GM13976 (cell line): ENCODE measurements around the gene KCNMA1.

Experiments
- DNase-seq: peaks from one replicate; pipeline ENCODE4 v3.0.0; 2012; ENCODE audit warnings: low spot score
- in situ Hi-C: fragments of 300-500 bp; cut with MboI; formaldehyde crosslinking; loops from one replicate; pipeline ENCODE4 v1.12.0; 2022; ENCODE audit warnings: low sequenced_read_pairs, mixed read lengths, inconsistent platforms; ENCODE audit not compliant: unreplicated experiment
- TF ChIP-seq, protein P1 (sequence below): IDR thresholded peaks from 2 replicates; pipeline ENCODE4 v1.5.1; 2012; ENCODE audit warnings: borderline replicate concordance, mild to moderate bottlenecking; ENCODE audit not compliant: insufficient read depth; ENCODE audit errors: extremely low read depth, missing control alignments, control extremely low read depth

The KCNMA1 gene

DNA sequence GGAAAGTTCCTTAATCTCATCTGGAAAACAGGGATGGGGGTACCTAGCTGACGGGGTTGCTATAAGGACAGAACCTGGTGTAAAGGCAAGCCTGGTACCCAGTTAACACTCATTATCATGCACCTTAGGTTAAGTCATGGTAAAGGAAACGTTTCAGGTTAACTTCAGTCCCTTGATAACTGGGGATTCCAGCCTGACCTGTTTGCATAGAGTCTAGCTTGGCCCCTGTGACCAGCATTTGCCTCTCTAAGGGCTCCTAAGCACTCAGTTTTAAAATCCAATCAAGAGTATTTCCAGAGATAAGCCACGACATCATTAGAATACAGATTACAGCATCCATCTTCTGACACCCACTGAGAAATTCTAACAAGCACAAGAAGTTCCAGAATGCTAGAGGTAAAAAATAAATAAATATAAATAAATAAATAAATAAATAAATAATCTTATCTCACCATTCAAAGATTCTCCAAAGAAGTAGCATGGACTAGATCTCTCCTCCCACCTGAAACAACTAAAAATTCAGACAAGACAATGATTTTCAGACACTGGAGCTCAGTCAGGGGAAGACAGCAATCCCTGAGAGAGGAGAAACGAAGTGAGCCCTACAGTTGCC lies 184.6 kb downstream of the KCNMA1 start:
- no peak for DNase-seq
- TF ChIP-seq, protein P1, sequence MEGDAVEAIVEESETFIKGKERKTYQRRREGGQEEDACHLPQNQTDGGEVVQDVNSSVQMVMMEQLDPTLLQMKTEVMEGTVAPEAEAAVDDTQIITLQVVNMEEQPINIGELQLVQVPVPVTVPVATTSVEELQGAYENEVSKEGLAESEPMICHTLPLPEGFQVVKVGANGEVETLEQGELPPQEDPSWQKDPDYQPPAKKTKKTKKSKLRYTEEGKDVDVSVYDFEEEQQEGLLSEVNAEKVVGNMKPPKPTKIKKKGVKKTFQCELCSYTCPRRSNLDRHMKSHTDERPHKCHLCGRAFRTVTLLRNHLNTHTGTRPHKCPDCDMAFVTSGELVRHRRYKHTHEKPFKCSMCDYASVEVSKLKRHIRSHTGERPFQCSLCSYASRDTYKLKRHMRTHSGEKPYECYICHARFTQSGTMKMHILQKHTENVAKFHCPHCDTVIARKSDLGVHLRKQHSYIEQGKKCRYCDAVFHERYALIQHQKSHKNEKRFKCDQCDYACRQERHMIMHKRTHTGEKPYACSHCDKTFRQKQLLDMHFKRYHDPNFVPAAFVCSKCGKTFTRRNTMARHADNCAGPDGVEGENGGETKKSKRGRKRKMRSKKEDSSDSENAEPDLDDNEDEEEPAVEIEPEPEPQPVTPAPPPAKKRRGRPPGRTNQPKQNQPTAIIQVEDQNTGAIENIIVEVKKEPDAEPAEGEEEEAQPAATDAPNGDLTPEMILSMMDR, result no peak
- in situ Hi-C loops, result no loop called here

DNA sequence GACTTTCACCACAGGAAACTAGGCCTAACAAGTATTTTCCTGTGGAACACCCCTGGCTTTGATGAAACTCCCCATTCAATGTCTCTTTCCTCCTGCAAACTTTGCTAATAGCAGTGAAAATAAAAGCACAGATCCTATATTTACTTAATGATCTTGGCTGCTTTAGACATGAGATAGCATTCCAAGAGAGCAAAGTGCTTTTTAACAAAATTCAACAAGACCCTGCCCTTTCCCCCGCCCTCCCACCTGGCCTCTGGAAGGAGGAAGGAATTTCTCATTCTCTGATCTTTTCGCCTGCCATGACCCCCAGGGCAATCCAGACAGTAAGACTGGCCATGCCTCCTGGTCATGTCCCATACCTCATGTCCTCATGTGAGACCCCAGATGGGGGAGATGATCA lies 185.7 kb downstream of the KCNMA1 start:
- in situ Hi-C loops, result no loop called here
- TF ChIP-seq, protein P1, result no peak
- DNase-seq, result no peak

DNA sequence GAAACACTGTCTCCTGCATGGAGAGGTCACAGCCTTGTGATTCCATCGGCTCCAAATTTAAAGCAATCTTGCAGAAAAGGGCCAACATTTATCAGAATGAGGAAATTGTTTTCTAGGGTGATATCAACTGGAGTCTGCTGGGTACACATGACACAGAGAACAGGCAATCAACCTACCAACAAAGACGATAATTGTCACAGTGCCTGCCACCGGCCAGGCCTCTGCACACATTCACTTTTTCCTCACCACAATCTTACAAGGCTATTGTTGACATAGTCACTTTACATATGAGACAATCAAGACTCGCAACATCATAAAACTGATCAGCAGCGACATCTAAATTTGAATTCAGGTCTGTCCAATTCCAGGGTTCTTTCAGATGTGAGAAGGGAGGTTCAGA lies 189.4 kb downstream of the KCNMA1 start:
- in situ Hi-C loops, result no loop called here
- TF ChIP-seq, protein P1, result no peak
- no peak for DNase-seq

DNA sequence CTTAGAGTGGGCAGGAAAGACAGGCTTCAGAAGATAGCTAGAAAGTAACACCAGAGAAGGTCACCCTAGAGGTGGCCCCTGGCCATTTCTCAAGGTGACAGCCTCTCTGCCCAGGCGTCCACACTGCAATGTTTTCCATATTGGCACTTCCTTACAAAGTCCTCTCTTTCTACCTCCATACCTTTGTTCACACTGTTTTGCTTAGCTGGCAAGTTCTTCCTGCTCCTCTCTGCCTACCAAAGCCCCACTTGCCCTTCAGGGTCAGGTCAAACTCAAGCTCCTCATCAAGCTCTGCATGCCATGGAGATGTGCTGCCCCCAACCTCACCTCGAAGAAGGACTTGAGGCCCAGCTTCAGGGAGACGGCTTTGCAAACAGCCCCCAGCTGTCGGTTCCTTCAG lies 190.9 kb downstream of the KCNMA1 start:
- TF ChIP-seq, protein P1, result no peak
- DNase-seq, result no peak
- in situ Hi-C loops, result no loop called here

DNA sequence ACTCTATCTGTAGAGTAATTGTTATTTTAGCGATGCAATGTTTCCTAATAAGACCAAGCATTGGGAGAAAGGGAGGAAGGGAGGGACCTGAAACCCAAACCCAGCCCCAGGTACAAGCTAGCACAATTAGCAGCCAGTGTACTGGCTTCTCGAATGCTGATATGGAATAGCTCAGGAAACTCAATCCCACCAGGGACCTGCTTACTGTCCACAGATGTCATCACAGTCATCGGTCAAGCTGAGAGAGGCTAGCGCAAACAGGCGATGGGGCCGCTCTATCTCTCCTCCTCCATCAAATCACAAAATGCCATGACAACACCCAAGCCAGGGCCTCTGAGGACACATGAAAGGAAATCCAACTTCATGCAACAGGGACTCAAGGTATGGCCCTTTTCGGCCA lies 192.1 kb downstream of the KCNMA1 start:
- no peak for DNase-seq
- TF ChIP-seq, protein P1, result no peak
- in situ Hi-C loops, result no loop called here

DNA sequence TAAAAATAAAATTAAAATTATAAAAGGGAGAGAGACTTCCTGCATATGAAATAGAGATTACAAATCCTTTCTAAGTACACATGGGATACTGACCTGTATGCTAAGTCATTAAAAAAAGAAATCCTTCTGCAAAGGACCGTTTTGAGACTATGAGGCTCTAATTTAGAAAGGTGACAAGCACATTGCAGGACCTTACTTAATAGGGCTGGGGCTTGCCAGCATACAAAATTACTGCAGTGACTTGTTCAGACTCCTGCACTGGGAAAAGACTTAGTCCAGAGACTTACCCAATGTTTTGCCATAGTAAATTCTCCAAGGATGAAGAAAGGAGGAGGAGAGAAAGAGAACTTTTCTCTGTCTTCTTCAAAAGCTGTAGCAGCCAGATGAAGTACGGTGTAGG lies 193.6 kb downstream of the KCNMA1 start:
- TF ChIP-seq, protein P1, result no peak
- no peak for DNase-seq
- in situ Hi-C loops, result no loop called here
